Ovary (tissue), 3 donors: ENCODE measurements around the gene FRG1.

Experiments
- POLR2A ChIP-seq: fragments of 450-650 bp; IDR thresholded peaks from one replicate; pipeline ENCODE4 v1.6.1; 2017; ENCODE audit warnings: antibody characterized with exemption, mild to moderate bottlenecking, moderate library complexity
- TF ChIP-seq, protein P1 (sequence below), 3 donors: fragments of 450-650 bp in 2 of 3; fragments of 200-600 bp in 1 of 3; IDR thresholded peaks; one replicate each; pipeline versions ENCODE4 v1.5.1 to v1.8.0; 2016 to 2022; ENCODE audit warnings: antibody characterized with exemption in 3 of 3, mild to moderate bottlenecking in 1 of 3
- donor health status: DM: no; HTN: no; CAD: no.

DNA sequence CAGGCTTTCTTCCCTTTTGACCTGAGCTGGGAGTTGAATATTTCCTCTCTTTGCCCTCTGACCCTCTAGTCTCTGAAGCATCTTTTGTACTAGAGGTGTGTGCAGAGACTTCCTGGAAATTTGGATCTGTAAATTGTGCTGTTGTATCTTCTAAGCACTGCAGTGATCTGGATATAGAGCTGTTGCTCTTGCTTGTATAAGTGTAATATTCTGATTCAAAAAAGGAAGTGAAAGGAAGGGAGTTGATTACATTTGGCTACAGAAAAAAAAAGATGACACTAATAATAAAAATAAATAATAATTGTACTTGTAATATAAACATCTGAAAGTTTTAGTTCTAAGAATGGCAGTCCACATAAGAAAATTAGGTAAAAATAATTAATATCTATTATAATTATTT, 33.0 kb downstream of the FRG1 start:
- TF ChIP-seq, protein P1, sequence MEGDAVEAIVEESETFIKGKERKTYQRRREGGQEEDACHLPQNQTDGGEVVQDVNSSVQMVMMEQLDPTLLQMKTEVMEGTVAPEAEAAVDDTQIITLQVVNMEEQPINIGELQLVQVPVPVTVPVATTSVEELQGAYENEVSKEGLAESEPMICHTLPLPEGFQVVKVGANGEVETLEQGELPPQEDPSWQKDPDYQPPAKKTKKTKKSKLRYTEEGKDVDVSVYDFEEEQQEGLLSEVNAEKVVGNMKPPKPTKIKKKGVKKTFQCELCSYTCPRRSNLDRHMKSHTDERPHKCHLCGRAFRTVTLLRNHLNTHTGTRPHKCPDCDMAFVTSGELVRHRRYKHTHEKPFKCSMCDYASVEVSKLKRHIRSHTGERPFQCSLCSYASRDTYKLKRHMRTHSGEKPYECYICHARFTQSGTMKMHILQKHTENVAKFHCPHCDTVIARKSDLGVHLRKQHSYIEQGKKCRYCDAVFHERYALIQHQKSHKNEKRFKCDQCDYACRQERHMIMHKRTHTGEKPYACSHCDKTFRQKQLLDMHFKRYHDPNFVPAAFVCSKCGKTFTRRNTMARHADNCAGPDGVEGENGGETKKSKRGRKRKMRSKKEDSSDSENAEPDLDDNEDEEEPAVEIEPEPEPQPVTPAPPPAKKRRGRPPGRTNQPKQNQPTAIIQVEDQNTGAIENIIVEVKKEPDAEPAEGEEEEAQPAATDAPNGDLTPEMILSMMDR (IDR thresholded peaks at IDR 0.05), result no peak
- no peak for TF ChIP-seq POLR2A
